Endothelial cell (in vitro differentiated cells): ENCODE data around the gene GRAMD4. TPM values are rescaled to one million over a fixed set of nuclear protein-coding genes. Genes with fewer than 3 reads are reported as not detected.

Experiments
- DNase-seq: peaks from one replicate; pipeline ENCODE4 v3.0.0; 2021; ENCODE audit warnings: low spot score
- H3K27ac Mint-ChIP-seq: one replicate; pipeline ENCODE4 v1.8.0; 2021; ENCODE audit warnings: mixed read lengths, inconsistent platforms; ENCODE audit not compliant: unreplicated experiment
- H3K27me3 Mint-ChIP-seq: one replicate; pipeline ENCODE4 v1.8.0; 2021; ENCODE audit warnings: mild to moderate bottlenecking, moderate library complexity, mixed read lengths, inconsistent platforms; ENCODE audit not compliant: unreplicated experiment
- H3K36me3 Mint-ChIP-seq: one replicate; pipeline ENCODE4 v1.8.0; 2021; ENCODE audit warnings: mild to moderate bottlenecking, low read depth, mixed read lengths, inconsistent platforms; ENCODE audit not compliant: unreplicated experiment
- H3K4me1 Mint-ChIP-seq: one replicate; pipeline ENCODE4 v1.8.0; 2021; ENCODE audit warnings: mild to moderate bottlenecking, mixed read lengths, inconsistent platforms; ENCODE audit not compliant: unreplicated experiment
- H3K4me3 Mint-ChIP-seq: one replicate; pipeline ENCODE4 v1.8.0; 2021; ENCODE audit warnings: mild to moderate bottlenecking, mixed read lengths, inconsistent platforms; ENCODE audit not compliant: unreplicated experiment
- H3K9me3 Mint-ChIP-seq: one replicate; pipeline ENCODE4 v1.8.0; 2021; ENCODE audit warnings: mixed read lengths, inconsistent platforms; ENCODE audit not compliant: unreplicated experiment
- CTCF ChIP-seq: fragments of 200-600 bp; sonication (generic); IDR thresholded peaks from one replicate; pipeline ENCODE4 v1.5.0; 2021; ENCODE audit warnings: antibody characterized with exemption; ENCODE audit not compliant: unreplicated experiment
- total RNA-seq: library from RNA; stranded (reverse); fragmentation: NEBNext Ultra II Directional; extraction: Animal tissue kit (Norgen Biotek cat#: 25700); gene quantifications from one replicate; pipeline ENCODE4 v1.2.1, GENCODE V29; 2021; ENCODE audit not compliant: unreplicated experiment

Gene GRAMD4
- total RNA-seq, 1 donor from 2014 or later: 42.7 TPM

GRCh38 chr22:46663001-46663400 is 42.8 kb downstream of the GRAMD4 start:
- no peak for DNase-seq
- TF ChIP-seq CTCF: no peak
- H3K27ac Mint-ChIP-seq: no peak overlapping the region
- no peaks in the 10 kb centered on the region for H3K9me3 Mint-ChIP-seq
- H3K4me1 Mint-ChIP-seq: no peaks in the 10 kb centered on the region
- H3K36me3 Mint-ChIP-seq: peaks cover 11% of the 10 kb centered on the region
- no peak overlapping the region for H3K4me3 Mint-ChIP-seq
- H3K27me3 Mint-ChIP-seq: peaks cover 10% of the 10 kb centered on the region

GRCh38 chr22:46663436-46664100 is 43.4 kb downstream of the GRAMD4 start:
- peaks cover 10% of the 10 kb centered on the region for H3K27me3 Mint-ChIP-seq
- H3K4me3 Mint-ChIP-seq: peak overlapping the region; percentile 42
- no peak for TF ChIP-seq CTCF
- no peaks in the 10 kb centered on the region for H3K9me3 Mint-ChIP-seq
- DNase-seq: no peak
- no peaks in the 10 kb centered on the region for H3K4me1 Mint-ChIP-seq
- H3K36me3 Mint-ChIP-seq: peaks cover 11% of the 10 kb centered on the region
- H3K27ac Mint-ChIP-seq: peak overlapping the region; percentile 30

GRCh38 chr22:46664301-46664855 is 44.2 kb downstream of the GRAMD4 start:
- H3K27ac Mint-ChIP-seq: no peak overlapping the region
- TF ChIP-seq CTCF: no peak
- H3K36me3 Mint-ChIP-seq: peaks cover 16% of the 10 kb centered on the region
- no peaks in the 10 kb centered on the region for H3K4me1 Mint-ChIP-seq
- peak overlapping the region; percentile 42 for H3K4me3 Mint-ChIP-seq
- no peaks in the 10 kb centered on the region for H3K9me3 Mint-ChIP-seq
- no peak for DNase-seq
- peaks cover 12% of the 10 kb centered on the region for H3K27me3 Mint-ChIP-seq

- Mint-ChIP-seq H3K4me1 (no peaks in the 10 kb centered on the region), H3K27me3 (peaks cover 12% of the 10 kb centered on the region)
- no peak for DNase-seq
Observed at GRCh38 chr22:46665151-46665695, 45.0 kb downstream of the GRAMD4 start.

More at GRCh38 chr22:46665151-46665695, 45.0 kb downstream of the GRAMD4 start:
- Mint-ChIP-seq H3K27ac (no peak overlapping the region), H3K36me3 (peaks cover 16% of the 10 kb centered on the region), H3K4me3 (no peak overlapping the region), H3K9me3 (no peaks in the 10 kb centered on the region)
- no peak for TF ChIP-seq CTCF
